GM23338 (cell line): ENCODE data around the gene USP27X. TPM values are rescaled to one million over a fixed set of nuclear protein-coding genes. Genes with fewer than 3 reads are reported as not detected.

Source experiments
- ATAC-seq: fragments of 200-7000 bp; cut with Tn5 transposase; 3 replicates; pipeline ENCODE4 v1.9.1; 2020
- DNase-seq: peaks from one replicate; pipeline ENCODE4 v3.0.0-alpha.2; 2015; ENCODE audit warnings: low spot score
- H2AFZ ChIP-seq: fragments of 200-600 bp; sonication (generic); 2 replicates; pipeline ENCODE4 v1.8.0; 2016; ENCODE audit warnings: antibody characterized with exemption, mild to moderate bottlenecking, moderate library complexity
- H3F3A ChIP-seq: fragments of 200-600 bp; sonication (generic); replicated peaks from 2 replicates; pipeline ENCODE4 v1.8.0; 2017; ENCODE audit warnings: antibody characterized with exemption, mixed run types, low read depth
- H3K27ac ChIP-seq: fragments of 200-600 bp; sonication (generic); 2 replicates; pipeline ENCODE4 v1.6.1; 2016; ENCODE audit warnings: low read depth
- H3K27me3 ChIP-seq: fragments of 200-600 bp; sonication (generic); 2 replicates; pipeline ENCODE4 v1.8.0; 2016; ENCODE audit warnings: mild to moderate bottlenecking, mixed run types, moderate library complexity; ENCODE audit not compliant: insufficient read depth
- H3K36me3 ChIP-seq: fragments of 200-600 bp; sonication (generic); 2 replicates; pipeline ENCODE4 v1.8.0; 2016; ENCODE audit warnings: mild to moderate bottlenecking; ENCODE audit not compliant: insufficient read depth
- H3K4me1 ChIP-seq: fragments of 200-600 bp; sonication (generic); 2 replicates; pipeline ENCODE4 v1.8.0; 2016; ENCODE audit warnings: mild to moderate bottlenecking, moderate library complexity; ENCODE audit not compliant: insufficient read depth
- H3K4me2 ChIP-seq: fragments of 200-600 bp; sonication (generic); 2 replicates; pipeline ENCODE4 v1.7.1; 2017; ENCODE audit warnings: mixed run types
- H3K4me3 ChIP-seq: fragments of 200-600 bp; sonication (generic); 2 replicates; pipeline ENCODE4 v1.6.1; 2016; ENCODE audit warnings: mixed run types
- H3K79me2 ChIP-seq: fragments of 200-600 bp; sonication (generic); replicated peaks from 2 replicates; pipeline ENCODE4 v1.8.0; 2017; ENCODE audit warnings: mild to moderate bottlenecking; ENCODE audit not compliant: insufficient read depth
- H3K9me2 ChIP-seq: fragments of 200-600 bp; sonication (generic); 2 replicates; pipeline ENCODE4 v1.8.0; 2017; ENCODE audit not compliant: insufficient read depth
- H4K20me1 ChIP-seq: fragments of 200-600 bp; sonication (generic); replicated peaks from 2 replicates; pipeline ENCODE4 v1.8.0; 2017; ENCODE audit warnings: mild to moderate bottlenecking; ENCODE audit not compliant: insufficient read depth
- H3K27ac Mint-ChIP-seq: 2 replicates; pipeline ENCODE4 v1.8.0; 2020; ENCODE audit warnings: inconsistent platforms, mild to moderate bottlenecking, moderate library complexity, mixed read lengths
- H3K27me3 Mint-ChIP-seq: 3 replicates; pipeline ENCODE4 v1.8.0; 2022; ENCODE audit warnings: low read depth, mild to moderate bottlenecking, moderate library complexity, mixed read lengths, inconsistent platforms; ENCODE audit not compliant: insufficient read depth, poor library complexity
- H3K36me3 Mint-ChIP-seq: 3 replicates; pipeline ENCODE4 v1.8.0; 2021; ENCODE audit warnings: low read depth, mild to moderate bottlenecking, inconsistent platforms, moderate library complexity, mixed read lengths
- H3K4me1 Mint-ChIP-seq: 3 replicates; pipeline ENCODE4 v1.8.0; 2020; ENCODE audit warnings: mild to moderate bottlenecking, inconsistent platforms, mixed read lengths
- H3K4me3 Mint-ChIP-seq: 3 replicates; pipeline ENCODE4 v1.8.0; 2021; ENCODE audit warnings: moderate library complexity, mild to moderate bottlenecking, inconsistent platforms, mixed read lengths
- H3K9me3 Mint-ChIP-seq: 3 replicates; pipeline ENCODE4 v1.8.0; 2020; ENCODE audit warnings: moderate library complexity, mild to moderate bottlenecking, inconsistent platforms, mixed read lengths
- CREB1 ChIP-seq: fragments of 250-450 bp; sonication (Bioruptor Pico); IDR thresholded peaks from 2 replicates; pipeline ENCODE4 v1.5.0; 2020; ENCODE audit warnings: low read depth, mild to moderate bottlenecking, moderate library complexity
- ETS1 ChIP-seq: IDR thresholded peaks from 2 replicates; pipeline ENCODE4 v1.6.1; 2016; ENCODE audit warnings: antibody characterized with exemption
- EZH2 ChIP-seq: fragments of 200-600 bp; sonication (generic); IDR thresholded peaks from one replicate; pipeline ENCODE4 v1.8.0; 2017; ENCODE audit warnings: antibody characterized with exemption, mild to moderate bottlenecking, low read depth; ENCODE audit not compliant: unreplicated experiment
- EZH2phosphoT487 ChIP-seq: fragments of 200-600 bp; sonication (generic); IDR thresholded peaks from one replicate; pipeline ENCODE4 v1.8.1; 2018; ENCODE audit warnings: antibody characterized with exemption; ENCODE audit not compliant: unreplicated experiment
- JUNB ChIP-seq: IDR thresholded peaks from one replicate; pipeline ENCODE4 v1.6.1; 2016; ENCODE audit warnings: antibody characterized with exemption; ENCODE audit not compliant: unreplicated experiment
- NANOG ChIP-seq: IDR thresholded peaks from 2 replicates; pipeline ENCODE4 v1.6.1; 2016; ENCODE audit warnings: antibody characterized with exemption, borderline replicate concordance
- POLR2AphosphoS5 ChIP-seq: IDR thresholded peaks from 2 replicates; pipeline ENCODE4 v1.6.1; 2016; ENCODE audit warnings: antibody characterized with exemption, low read depth
- STAT1 ChIP-seq: IDR thresholded peaks from one replicate; pipeline ENCODE4 v1.6.1; 2016; ENCODE audit warnings: antibody characterized with exemption; ENCODE audit not compliant: unreplicated experiment
- ZNF114 ChIP-seq: fragments of 250-450 bp; sonication (Bioruptor Pico); IDR thresholded peaks from 2 replicates; pipeline ENCODE4 v1.5.0; 2020; ENCODE audit warnings: mild to moderate bottlenecking, moderate library complexity
- ZNF331 ChIP-seq: fragments of 250-450 bp; sonication (Bioruptor Pico); IDR thresholded peaks from 2 replicates; pipeline ENCODE4 v1.5.0; 2020; ENCODE audit warnings: low read depth, mild to moderate bottlenecking, moderate library complexity
- ZNF462 ChIP-seq: fragments of 250-450 bp; sonication (Bioruptor Pico); IDR thresholded peaks from 2 replicates; pipeline ENCODE4 v1.5.0; 2020; ENCODE audit warnings: mild to moderate bottlenecking, moderate library complexity
- polyA plus RNA-seq: library from polyadenylated mRNA; unstranded; fragments of >200 nt; fragmentation: Nextera tagmentation; extraction: Ambion mirVana; gene quantifications from 2 replicates; pipeline ENCODE4 v1.2.1, GENCODE V29; 2016
- total RNA-seq: library from RNA; depleted of rRNA; stranded (reverse); fragments of >200 nt; shearing (Covaris generic); gene quantifications from 2 replicates; pipeline ENCODE4 v1.2.3, GENCODE V29; 2014
- TF ChIP-seq, protein P1 (sequence below), 2 experiments: fragments of 200-600 bp in 1 of 2; sonication (generic) in 1 of 2; conservative IDR thresholded peaks; 2 replicates each; pipeline versions ENCODE4 v1.5.1 to v1.6.1; 2016 to 2017; ENCODE audit warnings: antibody characterized with exemption in 2 of 2, low read depth in 2 of 2, mild to moderate bottlenecking in 2 of 2, moderate library complexity in 1 of 2
- TF ChIP-seq, protein P2 (sequence below): IDR thresholded peaks from one replicate; pipeline ENCODE4 v1.6.1; 2018; ENCODE audit warnings: antibody characterized with exemption; ENCODE audit not compliant: unreplicated experiment

The USP27X gene
- total and polyA plus RNA-seq, 2 experiments from 2014 or later, result 1.1 to 5.0 TPM

- Histone ChIP-seq H3K27me3 (peaks cover 18% of the 10 kb centered on the region), H3K4me1 (no peaks in the 10 kb centered on the region; the same call in 1 of the 2 replicates), H4K20me1 (no peaks in the 10 kb centered on the region), H3K79me2 (no peaks in the 10 kb centered on the region), H3K36me3 (no peaks in the 10 kb centered on the region), H3F3A (no peaks in the 10 kb centered on the region), H3K4me3 (no peak overlapping the region), H2AFZ (no peak overlapping the region), H3K27ac (no peak overlapping the region), H3K9me2 (no peaks in the 10 kb centered on the region), H3K4me2 (no peak overlapping the region)
- no peak overlapping the region for H3K4me3 Mint-ChIP-seq
- no peak for DNase-seq
- no peak for ATAC-seq
- peaks cover 2% of the 10 kb centered on the region; the same call in 1 of the 3 replicates for H3K36me3 Mint-ChIP-seq
- TF ChIP-seq ETS1, result no peak
- TF ChIP-seq, protein P1, sequence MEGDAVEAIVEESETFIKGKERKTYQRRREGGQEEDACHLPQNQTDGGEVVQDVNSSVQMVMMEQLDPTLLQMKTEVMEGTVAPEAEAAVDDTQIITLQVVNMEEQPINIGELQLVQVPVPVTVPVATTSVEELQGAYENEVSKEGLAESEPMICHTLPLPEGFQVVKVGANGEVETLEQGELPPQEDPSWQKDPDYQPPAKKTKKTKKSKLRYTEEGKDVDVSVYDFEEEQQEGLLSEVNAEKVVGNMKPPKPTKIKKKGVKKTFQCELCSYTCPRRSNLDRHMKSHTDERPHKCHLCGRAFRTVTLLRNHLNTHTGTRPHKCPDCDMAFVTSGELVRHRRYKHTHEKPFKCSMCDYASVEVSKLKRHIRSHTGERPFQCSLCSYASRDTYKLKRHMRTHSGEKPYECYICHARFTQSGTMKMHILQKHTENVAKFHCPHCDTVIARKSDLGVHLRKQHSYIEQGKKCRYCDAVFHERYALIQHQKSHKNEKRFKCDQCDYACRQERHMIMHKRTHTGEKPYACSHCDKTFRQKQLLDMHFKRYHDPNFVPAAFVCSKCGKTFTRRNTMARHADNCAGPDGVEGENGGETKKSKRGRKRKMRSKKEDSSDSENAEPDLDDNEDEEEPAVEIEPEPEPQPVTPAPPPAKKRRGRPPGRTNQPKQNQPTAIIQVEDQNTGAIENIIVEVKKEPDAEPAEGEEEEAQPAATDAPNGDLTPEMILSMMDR (conservative IDR thresholded peaks at IDR 0.05; ENCODE audit: low read depth in 2 of 2), result no peak
- TF ChIP-seq CREB1 (CRISPR knock-in tag), result no peak
- no peak for TF ChIP-seq ZNF462 (CRISPR knock-in tag)
- no peak for TF ChIP-seq POLR2AphosphoS5
- TF ChIP-seq STAT1, result no peak
- TF ChIP-seq EZH2phosphoT487, result no peak
- no peak for TF ChIP-seq JUNB
- TF ChIP-seq ZNF114, result no peak
- no peak for TF ChIP-seq NANOG
- TF ChIP-seq ZNF331 (CRISPR knock-in tag), result no peak
- no peak for TF ChIP-seq EZH2
- TF ChIP-seq, protein P2, sequence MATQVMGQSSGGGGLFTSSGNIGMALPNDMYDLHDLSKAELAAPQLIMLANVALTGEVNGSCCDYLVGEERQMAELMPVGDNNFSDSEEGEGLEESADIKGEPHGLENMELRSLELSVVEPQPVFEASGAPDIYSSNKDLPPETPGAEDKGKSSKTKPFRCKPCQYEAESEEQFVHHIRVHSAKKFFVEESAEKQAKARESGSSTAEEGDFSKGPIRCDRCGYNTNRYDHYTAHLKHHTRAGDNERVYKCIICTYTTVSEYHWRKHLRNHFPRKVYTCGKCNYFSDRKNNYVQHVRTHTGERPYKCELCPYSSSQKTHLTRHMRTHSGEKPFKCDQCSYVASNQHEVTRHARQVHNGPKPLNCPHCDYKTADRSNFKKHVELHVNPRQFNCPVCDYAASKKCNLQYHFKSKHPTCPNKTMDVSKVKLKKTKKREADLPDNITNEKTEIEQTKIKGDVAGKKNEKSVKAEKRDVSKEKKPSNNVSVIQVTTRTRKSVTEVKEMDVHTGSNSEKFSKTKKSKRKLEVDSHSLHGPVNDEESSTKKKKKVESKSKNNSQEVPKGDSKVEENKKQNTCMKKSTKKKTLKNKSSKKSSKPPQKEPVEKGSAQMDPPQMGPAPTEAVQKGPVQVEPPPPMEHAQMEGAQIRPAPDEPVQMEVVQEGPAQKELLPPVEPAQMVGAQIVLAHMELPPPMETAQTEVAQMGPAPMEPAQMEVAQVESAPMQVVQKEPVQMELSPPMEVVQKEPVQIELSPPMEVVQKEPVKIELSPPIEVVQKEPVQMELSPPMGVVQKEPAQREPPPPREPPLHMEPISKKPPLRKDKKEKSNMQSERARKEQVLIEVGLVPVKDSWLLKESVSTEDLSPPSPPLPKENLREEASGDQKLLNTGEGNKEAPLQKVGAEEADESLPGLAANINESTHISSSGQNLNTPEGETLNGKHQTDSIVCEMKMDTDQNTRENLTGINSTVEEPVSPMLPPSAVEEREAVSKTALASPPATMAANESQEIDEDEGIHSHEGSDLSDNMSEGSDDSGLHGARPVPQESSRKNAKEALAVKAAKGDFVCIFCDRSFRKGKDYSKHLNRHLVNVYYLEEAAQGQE, result no peak
- H3K4me1 Mint-ChIP-seq, result peaks cover 12% of the 10 kb centered on the region
- H3K27ac Mint-ChIP-seq, result no peak overlapping the region
- H3K9me3 Mint-ChIP-seq, result no peaks in the 10 kb centered on the region
- peaks cover under 1% of the 10 kb centered on the region for H3K27me3 Mint-ChIP-seq
These were observed 45.9 kb downstream of the USP27X start for GRCh38 chrX:49925176-49925575.
